Measurements from ENCODE around the gene MAPK1. TPM values are rescaled to one million over a fixed set of nuclear protein-coding genes. Genes with fewer than 3 reads are reported as not detected.
"Not testable (repeated sequence)": the region's sequence is repeated elsewhere in the genome, so short reads cannot be mapped to it uniquely, and the experiment has no call there.

Gene MAPK1
- polyA plus RNA-seq, 4 donors = 106 to 146 (median 124) TPM

DNA sequence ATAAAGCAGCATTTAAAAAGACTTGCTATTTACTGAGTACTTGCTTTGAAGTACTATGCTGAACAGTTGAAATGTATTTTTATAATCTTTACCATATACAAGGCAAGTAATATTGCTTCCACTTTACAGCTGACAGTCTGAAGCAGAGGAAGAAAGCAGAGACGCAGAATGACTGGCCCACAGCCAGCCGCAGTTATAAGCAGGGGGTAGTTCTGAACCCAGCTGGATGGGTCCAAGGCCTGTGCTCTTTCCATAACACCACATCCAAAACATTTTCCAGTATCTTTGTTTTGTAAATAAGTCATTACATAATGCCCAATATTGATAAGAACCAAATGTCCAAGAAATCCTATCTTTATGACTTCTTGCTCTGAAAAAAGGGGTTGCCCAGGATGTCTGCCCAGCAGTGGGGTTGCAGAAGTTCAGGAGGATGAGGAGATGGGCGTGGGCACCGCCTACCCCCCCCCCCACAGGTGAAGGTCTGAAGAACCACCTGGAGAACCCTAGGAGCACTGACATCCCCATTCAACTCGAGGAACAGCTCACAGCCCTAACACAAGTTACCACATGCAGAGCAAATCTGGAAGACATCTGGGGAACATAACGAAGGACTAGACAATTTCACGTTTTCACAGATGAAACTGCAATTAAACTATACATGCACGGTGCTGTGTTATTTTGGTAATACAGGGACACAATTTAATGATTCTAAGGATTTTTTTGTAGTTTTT is 107.6 kb downstream of the MAPK1 start:
- DNase-seq (ENCODE audit: low read depth in 4 of 4, low spot score in 3 of 4) = no peak

DNA sequence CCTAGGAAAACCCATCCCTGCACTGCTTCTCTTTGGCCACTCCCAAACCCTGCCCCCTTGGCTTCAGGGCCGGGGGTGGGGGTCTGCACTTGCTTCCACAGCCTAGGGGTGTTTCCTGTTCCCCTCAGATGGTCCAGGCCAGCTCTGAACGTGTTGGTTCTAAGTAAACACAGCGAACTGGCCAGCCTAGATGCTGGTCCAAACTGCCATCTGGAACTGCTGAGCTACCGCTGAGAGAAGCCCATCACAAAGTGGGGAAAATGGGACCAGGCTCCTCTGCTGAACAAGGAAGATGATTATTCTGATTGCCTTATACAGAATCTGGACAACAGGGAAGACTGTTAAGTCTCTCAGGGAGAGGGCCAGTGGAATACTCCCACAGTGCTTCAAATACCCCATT is 108.4 kb downstream of the MAPK1 start:
- no peak for DNase-seq (ENCODE audit: low read depth in 4 of 4, low spot score in 3 of 4)

DNA sequence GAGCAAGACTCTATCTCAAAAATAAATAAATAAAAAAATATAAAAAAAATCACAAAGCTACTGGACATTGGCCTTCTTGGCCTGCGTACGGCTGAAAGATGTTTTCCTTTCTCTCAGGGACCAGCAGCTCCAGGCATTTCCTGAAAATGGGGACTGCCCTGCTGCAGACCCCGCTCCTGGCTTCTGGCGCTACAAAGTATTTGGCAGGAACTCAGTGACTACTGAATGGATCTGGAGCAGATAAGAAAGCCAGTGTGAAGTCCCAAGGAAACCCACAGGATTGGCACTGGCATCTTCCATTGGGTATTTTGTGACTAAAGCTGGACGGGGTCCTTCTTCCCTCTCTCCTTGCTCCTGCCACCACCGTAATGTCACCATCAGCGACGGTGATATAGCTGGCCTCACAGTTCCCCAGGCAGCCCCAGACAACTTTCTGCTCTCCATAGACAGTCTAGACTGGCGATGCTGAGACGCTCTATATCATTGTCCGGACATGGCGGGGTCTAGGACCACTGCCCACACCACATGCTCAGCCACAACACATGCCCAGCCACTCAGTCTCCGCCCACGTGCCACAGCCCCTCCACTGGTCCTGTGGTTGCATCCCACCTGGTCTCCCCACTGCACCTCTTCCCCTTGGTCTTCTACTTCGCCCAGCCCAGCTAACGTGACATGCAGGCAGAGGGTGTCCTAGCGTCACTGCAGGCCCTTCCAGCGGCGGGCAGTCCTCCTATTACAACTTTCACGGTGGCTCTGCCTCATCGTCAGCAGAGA is 109.2 kb downstream of the MAPK1 start:
- DNase-seq (ENCODE audit: low read depth in 4 of 4, low spot score in 3 of 4) = no peak

DNA sequence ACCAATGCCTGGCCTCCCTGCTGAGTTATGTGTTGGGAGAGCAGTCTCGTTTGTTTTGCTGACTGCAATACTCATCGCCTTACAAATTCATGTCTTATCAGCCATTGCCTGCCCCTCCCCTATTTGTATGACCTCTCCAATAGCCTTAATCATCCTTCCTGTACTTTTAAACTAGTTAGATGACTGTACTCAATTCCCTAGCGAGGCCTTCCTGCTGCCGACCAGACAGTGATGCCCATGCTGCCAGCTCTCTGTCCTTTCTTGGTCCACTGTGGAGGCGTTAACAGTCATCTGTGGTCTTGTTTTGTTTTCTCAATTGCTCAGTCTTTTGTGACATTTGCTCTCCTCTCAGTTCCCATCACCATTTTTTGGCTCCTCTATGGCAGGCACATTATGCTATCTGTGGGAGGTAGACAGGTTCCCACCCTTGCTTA is 111.6 kb downstream of the MAPK1 start:
- DNase-seq (ENCODE audit: low read depth in 4 of 4, low spot score in 3 of 4) = no peak

DNA sequence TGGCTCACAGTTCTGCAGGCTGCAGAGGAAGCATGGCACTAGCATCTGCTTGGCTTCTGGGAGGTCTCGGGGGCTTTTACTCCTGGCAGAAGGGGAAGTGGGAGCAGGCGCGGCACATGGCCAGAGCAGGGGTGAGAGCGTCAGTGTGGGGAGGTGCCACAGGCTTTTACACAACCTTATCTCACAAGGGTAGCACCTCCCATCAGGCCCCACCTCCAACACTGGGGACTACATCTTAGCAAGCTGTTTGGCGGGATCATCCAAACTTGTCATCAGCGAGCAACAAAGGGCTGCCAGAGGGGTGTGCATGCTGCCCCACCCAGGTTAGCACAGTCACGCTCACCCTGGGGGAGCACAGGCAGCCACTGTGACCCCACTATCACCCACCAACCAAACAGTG is 112.9 kb downstream of the MAPK1 start:
- no peak for DNase-seq (ENCODE audit: low read depth in 4 of 4, low spot score in 3 of 4)

DNA sequence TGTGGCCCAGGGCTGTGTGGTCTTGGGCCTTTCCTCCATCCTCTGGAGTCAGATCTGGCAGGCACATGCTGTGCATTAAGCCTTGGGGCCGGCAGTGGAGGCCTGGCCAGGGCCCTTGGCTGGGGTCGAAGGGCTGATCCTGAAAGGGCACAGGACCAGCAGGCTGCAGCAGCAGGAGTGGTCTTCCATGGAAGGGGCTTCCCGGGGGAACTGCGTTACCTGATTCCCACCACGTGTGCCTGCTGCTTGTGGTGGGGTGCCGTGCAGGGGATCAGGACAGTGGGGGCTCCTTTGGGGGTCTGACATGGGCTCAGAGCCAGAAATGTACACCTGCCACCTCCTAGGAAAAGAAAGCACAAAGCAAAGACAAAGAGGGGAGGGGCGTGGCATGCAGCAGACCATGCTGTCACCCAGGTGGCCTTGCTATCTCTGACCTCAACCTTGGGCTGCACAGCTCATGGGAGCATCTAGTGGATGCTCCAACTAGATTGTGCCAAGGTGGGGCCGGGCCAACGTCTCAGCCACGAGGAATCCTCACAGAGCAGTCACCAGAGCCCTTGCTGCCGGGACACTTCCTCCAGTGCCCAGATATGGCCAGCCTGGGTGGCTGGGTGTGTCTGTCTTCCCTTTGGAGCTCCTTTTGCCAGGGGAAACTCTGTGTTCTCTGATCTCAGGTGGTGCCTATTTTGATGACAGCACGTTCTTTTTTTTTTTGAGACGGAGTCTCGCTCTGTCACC is 113.9 kb downstream of the MAPK1 start:
- no peak for DNase-seq (ENCODE audit: low read depth in 4 of 4, low spot score in 3 of 4)

DNA sequence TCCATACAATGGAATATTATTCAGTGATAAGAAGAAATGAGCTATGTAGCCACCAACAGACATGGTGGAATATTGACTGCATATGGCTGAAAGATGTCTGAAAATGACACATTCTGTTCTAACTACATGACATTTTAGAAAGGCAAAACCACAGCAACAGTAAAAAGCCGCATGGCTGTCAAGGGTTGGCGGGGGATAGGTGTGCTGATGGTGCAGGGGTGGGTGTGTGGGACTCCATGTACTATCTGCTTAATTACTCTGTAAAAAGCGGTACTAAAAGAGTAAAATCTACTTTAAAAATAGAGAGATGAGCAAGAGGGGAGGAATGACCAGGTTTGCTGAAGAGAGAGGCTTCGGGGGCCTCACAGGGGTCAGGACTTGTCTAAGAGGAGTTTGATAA is 115.2 kb downstream of the MAPK1 start:
- no peak for DNase-seq (ENCODE audit: low read depth in 4 of 4, low spot score in 3 of 4)

DNA sequence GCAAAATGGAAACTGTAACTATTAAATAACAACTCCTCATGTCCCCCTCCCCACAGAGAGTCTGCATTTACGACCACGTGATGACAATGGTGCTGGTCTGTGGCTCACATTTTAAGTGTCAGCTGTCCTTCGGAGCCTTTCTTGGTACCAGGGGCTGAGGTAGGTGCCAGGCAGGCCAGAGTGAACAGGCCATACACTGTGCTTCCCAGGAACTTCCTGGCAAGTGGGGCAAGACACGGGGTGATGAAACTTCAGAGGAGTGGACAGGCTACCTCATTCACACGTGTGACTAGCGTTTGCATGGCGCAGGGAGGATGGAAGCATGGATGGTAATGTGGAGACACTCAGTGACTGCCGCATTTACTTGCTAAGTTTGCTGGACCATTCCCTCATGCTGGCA is 121.5 kb downstream of the MAPK1 start:
- no peak for DNase-seq (ENCODE audit: low read depth in 4 of 4, low spot score in 3 of 4)

DNA sequence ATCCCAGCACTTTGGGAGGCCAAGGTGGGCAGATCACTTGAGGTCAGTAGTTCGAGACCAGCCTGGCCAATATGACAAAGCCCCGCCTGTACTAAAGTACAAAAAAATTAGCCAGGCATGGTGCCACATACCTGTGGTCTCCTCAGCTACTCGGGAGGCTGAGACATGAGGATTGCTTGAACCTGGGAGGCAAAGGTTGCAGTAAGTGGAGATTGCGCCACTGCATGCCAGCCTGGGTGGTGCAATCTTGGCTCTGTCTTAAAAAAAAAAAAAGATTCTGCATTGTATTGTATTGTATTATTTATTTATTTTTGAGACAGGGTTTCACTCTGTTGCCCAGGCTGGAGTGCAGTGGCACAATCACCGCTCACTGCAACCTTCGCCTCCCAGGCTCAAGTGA is 122.5 kb downstream of the MAPK1 start:
- not testable (repeated sequence) for DNase-seq (ENCODE audit: low read depth in 4 of 4, low spot score in 3 of 4)

DNA sequence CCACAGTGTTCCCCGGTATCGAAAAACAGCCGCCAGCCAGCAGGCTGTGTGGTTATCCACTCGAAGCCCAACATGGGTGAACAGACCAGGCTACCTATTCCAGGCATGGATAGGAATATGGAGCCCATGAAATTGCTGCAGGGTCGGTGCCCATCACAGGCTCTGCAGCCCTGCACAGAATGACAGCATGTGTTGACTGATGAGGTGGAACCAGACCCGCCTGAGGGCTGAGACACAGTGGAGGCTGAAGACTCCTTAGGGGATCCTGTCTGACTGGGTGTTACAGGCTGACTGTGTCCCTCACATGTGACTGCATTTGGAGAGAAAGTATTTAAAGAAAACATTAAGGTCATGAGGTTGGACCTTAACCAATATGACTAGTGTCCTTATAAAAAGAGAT is 125.7 kb downstream of the MAPK1 start:
- no peak for DNase-seq (ENCODE audit: low read depth in 4 of 4, low spot score in 3 of 4)

DNA sequence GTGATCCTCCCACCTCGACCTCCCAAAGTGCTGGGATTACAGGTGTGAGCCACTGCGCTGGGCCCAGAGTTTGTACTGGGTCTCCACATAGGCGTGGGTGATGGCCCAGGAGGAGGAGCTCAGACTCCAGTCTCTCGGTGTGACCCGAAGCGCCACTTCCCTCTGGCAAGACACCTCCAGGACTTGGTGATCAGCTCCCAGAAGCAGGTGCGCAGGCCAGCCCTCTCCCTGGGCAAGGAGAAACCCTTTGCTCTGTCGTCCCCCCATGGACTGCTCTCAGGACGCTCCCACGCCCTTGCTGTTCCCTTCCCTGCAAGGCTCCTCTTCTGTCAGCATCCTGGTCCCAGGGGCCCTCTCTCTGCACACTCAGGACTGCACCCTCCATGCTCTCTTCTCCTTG is 126.4 kb downstream of the MAPK1 start:
- no peak for DNase-seq (ENCODE audit: low read depth in 4 of 4, low spot score in 3 of 4)

DNA sequence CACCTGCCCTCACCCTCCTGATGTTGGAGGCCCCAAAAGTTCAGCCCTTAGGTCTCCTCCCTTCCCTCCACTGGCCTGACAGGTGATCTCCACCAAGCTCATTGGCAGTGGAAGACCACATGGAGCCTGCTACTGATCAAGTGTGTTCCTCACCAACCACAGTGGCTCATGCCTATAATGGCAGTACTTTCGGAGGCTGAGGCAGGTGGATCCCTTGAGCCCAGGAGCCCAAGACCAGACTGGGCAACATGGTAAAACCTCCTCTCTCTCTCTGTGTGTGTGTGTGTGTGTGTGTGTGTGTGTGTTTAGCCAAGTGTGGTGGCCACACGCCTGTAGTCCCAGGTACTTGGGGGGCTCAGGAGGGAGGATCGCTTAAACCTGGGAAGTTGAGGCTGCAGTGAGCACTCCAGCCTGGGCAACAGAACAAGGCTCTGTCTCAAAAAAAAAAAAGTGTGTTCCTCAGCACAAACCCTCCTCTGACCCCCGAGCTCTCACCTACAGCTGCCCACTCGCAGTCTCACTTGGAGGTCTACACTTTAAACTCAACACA is 127.5 kb downstream of the MAPK1 start:
- DNase-seq (ENCODE audit: low read depth in 4 of 4, low spot score in 3 of 4) = no peak

DNA sequence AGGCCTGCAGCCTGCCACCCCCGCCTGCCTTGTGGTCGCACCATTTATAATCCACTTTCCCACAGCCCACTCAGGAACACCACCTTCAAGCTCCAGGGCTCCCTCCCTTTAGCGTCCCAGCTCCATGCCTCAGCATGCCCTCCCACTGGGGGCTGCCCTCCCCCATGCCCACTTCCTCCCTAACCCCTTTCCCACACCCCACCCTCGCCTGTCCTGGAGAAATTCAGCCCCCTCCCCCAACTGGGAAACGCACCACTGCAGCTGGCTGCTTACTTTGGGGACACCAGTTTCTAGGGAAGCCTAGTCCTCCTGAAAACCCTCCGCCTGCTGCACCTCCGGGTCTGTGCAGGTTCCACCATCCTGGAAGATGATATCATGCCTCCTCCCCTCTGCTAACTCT is 128.5 kb downstream of the MAPK1 start:
- DNase-seq (ENCODE audit: low read depth in 4 of 4, low spot score in 3 of 4) = no peak

DNA sequence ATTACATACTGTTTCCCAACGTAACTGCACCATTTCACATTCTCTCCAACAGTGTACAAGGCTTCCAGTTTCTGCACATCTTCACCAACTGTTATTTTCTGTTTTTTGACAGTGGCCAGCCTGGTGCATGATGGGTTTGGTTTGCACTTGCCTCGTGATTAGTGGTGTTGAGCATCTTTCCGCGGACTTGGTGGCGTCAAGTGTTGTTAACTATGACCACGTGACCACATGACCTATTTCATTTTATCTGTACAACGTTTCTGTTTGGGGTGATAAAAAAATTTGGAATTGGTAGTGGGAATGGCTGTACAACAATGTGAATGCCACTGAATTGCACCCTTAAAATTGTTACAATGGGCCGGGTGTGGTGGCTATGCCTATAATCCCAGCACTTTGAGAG is 129.4 kb downstream of the MAPK1 start:
- no peak for DNase-seq (ENCODE audit: low read depth in 4 of 4, low spot score in 3 of 4)

DNA sequence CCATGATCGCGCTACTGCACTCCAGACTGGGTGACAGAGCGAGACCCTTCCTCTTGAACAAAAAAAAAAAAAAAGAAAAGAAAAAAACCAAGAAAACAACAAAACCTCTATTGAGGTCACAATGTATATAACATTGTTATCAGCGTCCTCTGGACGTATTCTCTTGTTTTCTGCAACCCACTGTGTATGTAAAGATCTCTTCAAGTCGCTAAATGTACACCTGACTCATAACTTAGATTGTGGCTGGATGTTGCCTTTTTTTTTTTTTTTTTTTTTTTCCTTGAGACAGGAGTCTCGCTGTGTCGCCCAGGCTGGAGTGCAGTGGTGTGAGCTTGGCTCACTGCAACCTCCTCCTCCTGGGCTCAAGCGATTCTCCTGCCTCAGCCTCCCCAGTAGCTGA is 130.5 kb downstream of the MAPK1 start:
- DNase-seq (ENCODE audit: low read depth in 4 of 4, low spot score in 3 of 4) = no peak

DNA sequence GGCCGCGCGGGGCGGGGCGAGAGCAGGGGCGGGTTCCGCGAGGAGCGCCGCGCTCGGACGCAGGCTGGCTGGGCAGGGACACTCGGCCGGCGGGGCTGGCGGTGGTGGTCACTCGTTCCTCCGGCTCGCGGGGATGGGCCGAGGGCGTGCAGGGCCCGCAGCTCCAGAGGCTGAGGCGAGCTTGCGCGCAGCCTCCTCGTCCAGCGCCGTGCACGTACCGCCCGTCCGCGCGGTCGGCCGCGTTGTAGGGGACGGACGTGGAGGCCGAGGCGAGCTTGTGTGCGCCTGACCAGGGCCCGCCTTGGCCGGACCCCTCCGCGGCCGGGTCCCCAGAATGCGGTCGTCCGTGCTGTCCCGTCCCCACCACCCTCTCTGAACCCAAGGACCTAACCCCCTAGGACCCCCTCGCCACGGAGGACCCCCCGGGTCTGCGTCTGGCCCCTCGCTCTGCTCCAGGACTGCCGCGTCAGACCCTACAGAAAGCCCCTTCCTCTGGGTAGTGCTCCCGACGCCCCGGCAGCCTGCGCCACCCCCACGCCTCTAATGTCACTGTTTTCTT is 131.3 kb downstream of the MAPK1 start:
- no peak for DNase-seq (ENCODE audit: low read depth in 4 of 4, low spot score in 3 of 4)

DNA sequence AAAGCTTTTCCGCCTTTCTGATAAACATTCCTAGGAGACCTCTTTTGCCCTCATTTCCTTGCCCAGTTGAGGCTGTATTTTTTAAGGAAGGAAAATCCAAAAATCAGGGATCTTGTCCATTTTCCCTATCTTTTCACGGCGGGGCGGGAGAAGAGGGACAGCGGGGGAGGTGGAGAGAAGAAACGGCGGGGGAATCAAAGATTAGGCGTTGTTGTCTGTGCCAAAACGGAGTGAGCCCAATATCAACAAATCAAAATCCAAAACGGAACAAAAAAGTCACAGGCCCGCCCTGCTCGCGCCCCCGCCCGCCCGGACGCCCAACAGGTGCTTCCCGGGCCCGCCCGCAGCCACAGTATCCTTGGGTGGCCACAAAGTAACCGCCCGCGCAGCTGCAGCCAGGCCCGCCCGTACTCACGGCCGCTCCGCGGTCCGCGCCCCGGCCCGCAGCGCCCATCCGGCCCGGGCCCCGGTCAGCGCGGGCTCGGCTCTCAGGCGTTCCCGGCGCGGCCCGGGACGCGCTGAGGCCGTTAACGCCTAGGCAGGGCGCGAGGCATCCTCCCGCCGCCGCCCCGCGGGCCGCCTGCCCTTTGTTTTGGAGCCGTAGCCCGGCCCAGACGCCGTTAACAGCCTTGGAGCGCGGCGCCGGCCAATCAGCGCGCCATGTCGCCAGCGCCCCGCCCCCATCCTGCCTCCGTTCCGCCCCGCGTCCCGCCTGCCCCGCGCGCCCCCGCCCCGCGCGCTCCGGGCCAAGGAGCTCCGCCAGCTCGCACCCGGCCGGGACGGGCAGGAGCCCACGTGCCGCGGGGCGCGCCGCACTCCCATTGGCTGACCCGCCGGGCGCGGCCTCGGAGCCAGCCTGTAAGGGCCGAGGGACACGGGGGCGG is 132.0 kb downstream of the MAPK1 start, which contains the start of gene YPEL1:
YPEL1 (minus strand) TSS at position 595 of the 884 bp plus-strand sequence. CDS start 25,050 bp downstream, outside the sequence.
- peak; percentile 77 to 98 (median 94) for DNase-seq (ENCODE audit: low read depth in 4 of 4, low spot score in 3 of 4)

DNA sequence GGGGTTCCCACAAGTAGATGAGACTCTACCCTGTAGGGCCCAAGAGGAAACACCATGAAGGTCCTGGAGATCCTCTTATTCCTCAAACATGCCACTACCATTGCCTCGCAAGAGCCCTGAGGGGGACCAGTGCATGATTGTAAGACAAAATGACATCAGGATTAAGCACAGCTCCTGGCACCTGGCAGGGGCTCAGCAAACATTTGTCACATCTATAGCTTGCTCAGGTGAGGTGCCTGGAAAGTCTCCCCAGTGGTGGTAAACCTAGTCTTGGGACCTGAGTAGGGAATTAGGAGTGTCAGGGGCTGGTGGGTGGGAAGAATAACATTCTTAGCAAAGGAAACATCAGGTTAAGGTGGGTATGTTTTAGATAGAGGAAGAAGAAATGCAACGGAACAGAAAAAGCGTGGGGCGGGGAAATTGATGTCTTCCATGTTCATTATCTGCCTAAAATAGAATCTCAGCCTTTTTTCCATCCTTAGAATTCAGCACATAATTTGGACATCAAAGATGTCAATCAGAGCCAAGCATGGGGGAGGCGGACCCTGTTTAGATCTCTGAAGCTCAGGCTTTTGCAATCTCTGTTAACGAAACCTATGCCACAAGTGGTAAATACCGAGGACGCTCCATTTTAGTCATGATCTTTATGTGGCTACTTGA is 132.8 kb downstream of the MAPK1 start:
- no peak for DNase-seq (ENCODE audit: low read depth in 4 of 4, low spot score in 3 of 4)

DNA sequence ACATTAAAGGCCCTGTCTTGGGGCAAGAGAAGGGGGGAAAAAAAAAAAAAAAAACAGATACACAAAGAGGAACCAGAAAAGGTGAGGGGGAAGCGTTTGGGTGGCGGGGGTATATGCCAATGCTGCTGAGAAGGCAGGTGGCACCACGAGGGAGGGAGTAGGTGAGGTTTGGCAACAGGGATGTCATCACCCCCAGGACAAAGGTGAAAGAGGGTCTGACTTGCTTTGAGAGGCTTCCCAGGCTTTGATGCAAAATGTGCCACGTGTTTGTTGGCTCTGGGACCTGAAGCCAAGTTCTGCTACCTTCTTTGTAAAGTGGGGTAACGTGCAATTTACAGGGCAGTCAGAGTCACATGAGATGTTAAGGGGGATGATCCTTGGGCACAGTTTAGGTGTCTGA is 135.9 kb downstream of the MAPK1 start:
- DNase-seq (ENCODE audit: low read depth in 4 of 4, low spot score in 3 of 4) = no peak

Data from left renal pelvis (tissue), 4 donors.